Hematopoietic multipotent progenitor cell treated with erythropoietin and hydrocortisone succinate and interleukin-3 and kit ligand, for 8 days (in vitro differentiated cells): ENCODE measurements around the gene SLA2.

ENCODE experiments used
- DNase-seq: peaks from one replicate; pipeline ENCODE4 v3.0.0-alpha.2; 2015

Gene SLA2

DNA sequence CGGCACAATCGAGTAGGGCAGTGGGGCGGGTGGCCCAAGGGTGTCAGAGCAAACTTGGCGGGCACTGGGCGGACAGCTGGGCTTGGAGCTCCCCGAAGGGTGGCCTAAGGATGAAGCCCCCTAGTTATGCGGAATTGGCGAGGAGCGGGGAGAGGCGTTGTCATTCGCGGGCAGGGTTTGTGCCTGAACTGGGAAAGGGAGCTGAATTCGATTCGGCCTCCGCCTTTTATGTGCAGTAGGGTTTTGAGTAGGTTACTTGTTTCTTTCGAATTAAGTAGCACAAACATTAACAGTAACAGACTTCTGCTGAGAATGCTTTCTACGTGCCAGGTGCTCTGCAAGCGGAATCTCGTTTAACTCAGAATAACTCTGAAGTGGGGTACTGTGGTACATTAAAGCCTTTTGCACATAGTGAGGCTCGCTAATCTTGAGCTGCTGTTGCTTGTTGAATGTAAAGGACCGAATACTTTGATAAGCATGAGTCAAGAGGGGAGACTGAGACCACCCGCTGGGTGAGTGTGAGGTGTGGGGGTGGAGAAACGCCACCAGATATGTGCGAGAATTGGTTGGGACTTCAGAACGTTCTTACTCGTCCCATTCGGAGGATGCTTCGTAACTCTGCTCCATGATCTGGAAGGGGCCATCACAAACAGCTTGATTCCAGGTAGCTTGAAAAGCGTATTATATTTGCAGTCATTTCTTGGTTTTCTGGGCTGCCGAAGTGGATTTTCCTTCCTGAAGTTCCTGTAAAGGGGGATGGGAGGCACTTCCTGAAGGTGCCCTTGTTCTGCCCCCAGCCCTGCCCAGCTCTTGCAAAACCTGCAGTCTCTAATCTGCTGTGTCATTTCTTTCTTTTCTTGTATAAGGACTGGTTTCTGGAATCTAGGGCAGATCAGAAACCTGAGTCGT, 39.6 kb downstream of the SLA2 start:
- peak; percentile 43 for DNase-seq

DNA sequence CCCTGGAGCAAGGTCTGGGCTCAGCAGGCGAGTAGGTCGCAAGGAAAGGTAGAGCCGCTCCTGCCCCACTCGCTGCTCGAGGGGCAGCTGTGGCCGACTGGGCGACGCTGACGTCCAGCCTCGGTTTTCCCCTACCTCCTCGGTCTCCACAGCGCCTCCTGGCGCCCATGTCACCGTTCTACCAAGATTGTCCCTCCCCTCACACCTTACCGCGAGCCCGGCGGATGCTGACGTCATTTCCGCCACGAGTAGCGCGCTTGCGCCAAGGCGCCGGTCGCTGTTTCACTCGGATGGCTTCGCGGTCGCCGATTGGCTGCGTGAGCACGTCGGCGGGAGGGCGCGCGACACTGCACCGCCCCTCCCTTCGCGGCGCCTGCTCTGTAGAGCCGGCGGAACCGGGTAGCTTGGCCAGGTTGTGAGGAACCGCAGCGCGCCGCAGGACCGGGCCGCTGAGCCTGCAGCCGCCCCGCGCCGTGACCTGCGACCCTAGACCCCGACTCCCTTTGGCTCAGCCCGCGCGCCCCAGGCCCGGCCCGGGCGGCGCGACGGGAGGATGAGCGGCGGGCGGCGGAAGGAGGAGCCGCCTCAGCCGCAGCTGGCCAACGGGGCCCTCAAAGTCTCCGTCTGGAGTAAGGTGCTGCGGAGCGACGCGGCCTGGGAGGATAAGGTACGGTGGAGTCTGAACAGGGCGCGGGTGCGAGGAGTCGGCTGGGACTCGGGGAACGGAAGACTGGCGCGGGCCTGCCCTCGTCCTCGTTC, 40.4 kb downstream of the SLA2 start, which contains the start of gene RAB5IF:
RAB5IF (plus strand) TSS at position 381 of the 759 bp plus-strand sequence; CDS start at position 554, 173 bp downstream.
- DNase-seq: peak; percentile 98

DNA sequence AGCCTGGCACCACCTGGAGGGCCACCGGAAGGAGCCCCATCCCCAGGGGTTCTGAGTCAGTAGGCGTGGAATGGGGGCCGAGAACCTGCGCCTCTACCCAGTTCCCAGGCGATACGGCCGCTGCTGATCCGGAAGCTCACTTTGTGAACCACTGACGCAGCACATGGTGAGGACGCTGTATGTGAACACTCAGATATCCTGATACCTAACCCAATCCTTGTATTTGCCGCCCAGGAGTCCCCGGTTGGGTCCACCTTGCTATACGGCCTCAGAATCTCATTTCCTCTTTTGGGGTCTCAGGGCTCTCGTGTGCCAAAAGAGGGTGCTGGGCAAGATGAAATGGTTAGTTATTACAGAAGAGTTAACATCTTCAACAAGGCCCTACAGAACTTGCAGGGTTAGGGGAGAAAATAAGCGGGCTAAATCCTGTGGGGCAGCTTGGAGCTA, 41.0 kb downstream of the SLA2 start:
- peak; percentile 74 for DNase-seq

DNA sequence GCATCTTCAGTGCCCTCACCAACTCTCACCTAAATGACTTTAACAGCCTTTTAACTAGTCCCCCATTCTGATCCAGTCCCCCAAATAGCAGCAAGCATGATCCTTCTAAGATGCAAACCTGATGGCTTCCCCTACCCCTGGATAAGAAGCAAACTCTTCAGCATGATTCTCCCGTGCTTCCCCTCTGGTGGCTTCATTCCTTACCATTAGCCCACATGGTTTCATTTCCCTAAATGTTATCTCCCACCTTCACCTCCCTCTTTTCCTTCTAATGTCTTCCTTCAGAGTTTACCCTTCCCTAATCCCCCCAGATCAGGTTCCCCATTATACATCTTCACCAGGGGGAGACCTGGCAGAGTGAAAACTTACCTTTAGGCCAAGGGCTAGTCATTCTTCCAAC, 44.5 kb downstream of the SLA2 start:
- no peak for DNase-seq

DNA sequence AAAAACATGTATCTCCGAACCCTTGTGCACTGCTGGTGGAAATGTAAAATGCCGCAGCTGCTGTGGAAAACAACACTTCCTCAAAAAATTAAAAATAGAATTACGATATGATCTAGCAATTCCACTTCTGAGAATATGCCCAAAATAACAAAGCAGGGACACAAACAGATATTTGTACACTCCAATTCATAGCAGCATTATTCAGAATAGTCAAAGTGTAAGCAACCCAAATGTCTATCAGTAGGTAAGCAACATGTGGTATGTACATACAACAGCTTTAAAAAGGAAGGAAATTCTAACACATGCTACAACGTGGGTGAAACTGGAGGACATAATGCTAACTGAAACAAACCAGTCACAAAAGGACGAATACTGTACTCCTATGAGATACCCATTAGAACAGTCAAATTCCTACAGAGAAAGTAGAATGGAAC, 46.1 kb downstream of the SLA2 start:
- no peak for DNase-seq

DNA sequence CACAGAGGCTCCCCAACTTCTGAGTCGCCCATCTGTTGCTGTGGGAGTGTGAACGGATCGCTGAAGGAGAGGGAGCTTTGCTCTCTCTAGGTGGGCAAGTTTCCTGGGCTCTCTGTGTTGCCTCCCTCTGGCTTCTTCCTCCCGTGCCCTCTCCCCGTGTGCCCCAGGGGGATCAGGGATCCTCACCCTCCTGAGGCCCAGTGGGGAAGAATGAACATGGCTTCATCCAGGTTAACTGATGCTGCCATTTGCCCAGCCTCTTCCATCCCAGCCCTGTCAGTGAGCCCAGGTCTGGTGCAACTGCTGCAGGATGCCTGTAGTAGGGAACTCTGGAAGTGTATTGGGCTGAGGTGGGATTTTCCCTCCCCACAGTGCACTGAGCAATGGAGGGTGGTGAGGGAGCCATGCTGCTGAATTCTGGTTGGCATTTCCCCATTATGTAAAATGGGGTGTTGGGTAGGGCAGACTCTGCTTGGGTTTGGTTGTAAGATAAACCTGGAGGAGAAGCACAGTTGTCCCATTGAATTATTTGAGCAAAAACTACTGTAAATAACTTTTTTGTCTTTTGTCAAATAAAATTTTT, 52.6 kb downstream of the SLA2 start:
- DNase-seq: no peak

DNA sequence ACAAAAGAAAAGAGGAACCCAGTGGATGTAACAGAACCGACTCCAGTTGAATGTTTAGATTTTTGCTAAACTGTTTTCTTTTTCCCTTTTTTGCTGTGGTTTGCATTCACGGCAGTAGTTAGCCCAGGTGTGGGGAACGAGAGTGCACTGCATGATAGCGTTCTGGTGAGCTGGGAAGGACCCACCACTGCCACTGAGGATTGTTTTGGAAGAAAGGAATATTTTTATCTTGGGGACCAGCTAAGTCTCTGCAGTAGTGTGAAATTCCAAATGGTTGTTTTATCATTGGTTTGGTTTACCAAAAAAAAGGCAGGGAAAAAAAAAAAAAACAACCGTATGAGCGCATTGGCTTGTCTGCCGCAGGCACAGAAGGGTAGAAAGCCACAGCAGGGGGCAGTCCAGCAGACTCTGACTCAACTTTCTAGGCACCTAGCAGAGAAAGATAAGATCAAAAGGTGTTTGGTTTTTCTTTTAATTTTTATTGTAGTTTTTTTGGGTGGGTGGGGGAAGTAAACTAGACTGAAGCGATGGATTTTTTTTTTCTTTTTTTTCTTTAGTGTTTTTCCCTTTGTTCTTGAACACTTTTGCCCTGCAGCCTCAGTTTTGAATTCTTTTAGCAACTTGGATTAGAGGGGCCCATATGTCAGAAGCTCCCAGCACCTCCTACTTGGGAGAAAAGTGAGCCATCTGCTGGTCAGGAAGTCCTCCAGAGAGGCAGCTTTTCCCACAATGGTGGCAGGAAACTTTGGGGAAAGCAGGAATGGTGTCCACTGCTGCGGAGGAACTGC, 53.9 kb downstream of the SLA2 start:
- no peak for DNase-seq

DNA sequence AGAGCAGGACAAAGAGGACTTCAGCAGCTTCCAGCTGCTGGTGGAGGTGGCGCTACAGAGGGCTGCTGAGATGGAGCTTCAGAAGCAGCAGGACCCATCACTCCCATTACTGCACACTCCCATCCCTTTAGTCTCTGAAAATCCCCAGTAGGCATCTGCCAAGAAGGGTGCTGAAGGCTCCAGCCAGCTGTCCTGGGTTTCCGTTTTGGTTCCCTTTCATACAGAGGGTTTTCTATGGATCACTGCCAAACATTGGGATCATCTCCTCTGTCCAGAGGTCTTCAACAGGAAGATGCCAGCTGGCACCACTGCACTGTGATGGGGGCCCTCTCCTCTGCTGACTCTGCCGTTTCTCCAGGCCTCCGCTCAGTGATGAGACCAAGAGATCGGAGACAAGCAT, 54.7 kb downstream of the SLA2 start:
- DNase-seq: no peak

DNA sequence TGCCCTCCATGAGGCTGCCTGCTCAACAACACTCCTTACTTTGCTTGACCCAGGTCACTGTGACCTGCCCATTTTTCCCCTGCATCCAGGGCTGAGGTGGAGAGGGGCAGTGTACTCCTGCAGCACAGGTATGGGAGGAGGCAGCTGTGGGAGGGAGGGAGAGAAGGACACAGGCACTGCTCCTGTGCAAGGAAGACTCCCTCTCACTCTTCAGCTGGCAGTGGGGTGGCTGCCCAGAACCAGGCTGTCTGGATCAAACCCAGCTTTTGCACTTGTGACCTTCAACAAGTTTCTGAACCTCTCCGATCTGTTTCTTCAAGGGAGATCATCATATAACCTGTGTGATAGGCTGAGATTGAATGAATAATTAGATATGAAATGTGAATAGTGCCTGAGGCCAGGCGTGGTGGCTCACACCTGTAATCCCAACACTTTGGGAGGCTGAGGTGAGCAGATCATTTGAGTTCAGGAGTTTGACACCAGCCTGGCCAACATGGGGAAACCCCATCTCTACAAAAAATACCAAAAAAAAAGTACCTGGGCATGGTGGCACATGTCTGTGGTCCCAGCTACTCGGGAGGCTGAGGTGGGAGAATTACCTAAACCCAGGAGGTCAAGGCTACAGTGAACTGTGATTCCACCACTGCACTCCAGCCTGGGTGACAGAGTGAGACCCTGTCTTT, 58.5 kb downstream of the SLA2 start:
- DNase-seq: no peak

DNA sequence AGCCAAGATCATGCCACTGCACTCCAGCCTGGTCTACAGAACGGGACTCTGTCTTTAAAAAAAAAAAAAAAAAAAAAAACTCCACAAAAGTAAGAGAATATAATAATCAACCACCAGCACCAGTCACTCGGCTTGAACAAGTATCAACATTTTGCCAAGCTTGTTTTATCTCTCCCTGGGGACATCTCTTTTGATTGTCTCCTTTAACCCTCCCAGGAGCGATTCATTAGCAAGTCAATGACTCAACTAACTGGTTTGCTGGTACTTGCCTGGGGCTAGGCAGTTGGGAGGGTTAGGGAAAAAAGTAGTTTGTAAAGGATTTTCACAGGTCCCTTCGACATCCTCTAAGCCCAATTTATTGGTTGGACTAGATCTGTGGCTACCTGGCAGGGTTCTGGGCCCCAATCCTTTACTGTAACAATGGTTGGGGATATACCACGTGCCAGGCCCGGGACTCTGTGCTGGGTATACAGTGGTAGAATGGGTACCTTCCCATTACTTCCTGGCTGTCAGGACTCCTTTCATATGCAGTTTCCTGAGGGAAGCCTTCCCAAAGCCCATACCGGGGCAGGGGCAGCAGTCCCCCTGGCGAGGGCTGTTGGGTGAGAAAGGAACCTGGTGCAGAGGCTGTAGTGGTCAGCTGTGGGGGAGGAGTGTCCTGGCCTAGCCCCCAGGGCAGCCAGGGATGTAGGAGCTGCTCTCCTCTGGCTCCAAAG, 60.4 kb downstream of the SLA2 start:
- no peak for DNase-seq

DNA sequence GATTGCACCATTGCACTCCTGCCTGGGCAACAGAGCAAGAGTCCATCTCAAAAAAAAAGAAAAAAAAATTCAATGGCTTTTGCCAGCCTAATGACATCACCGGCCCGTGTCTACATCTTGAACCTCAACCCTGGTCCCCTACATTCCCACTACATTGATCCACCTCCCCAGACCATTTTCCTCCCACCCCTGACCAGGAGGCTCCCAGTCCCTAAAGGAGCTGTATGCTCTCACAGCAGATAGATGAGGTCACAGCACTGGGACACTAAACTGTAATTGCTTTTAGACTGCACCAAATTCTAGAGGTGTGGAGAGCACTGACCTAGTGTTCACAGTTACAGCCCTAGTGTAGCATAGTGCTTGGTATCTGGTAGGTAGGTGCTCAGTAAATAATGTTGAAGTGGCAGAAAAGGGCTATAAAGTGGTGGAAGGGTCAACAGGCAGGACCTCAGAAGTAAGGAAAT, 61.9 kb downstream of the SLA2 start:
- no peak for DNase-seq

DNA sequence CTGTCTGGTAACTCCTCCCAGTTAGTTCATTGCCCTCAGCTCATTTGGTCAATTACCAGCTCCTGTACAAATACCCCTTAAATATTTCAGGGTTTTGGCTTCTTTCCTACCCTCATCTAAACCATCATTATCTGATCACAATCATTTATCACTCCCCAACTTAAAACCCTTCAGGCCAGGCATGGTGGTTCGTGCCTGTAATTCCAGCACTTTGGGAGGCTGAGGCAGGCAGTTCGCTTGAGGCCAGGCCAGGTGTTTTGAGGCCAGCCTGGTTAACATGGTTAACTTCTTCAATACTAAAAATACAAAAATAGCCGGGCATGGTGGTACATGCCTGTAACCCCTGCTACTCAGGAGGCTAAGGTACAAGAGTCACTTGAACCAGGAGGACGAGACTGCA, 63.2 kb downstream of the SLA2 start:
- DNase-seq: no peak

DNA sequence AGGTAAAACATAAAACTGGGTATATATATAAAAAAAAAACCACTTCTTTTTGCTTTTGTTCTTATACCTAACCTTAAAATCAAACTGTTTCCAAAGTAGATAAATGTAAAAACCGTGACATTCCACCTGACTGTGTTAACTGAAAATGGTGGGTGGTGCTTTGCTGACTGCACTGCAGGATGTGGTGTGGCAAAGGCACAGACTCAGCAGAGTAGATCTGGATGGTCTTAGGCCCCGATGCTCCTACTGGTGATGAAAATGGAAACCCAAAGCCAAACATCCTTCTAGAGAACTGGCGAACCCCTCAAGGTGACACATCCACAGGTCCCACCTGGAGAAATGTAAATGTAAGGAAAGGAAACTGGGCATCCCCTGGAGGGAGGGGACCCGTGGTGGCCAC, 63.7 kb downstream of the SLA2 start:
- DNase-seq: no peak

DNA sequence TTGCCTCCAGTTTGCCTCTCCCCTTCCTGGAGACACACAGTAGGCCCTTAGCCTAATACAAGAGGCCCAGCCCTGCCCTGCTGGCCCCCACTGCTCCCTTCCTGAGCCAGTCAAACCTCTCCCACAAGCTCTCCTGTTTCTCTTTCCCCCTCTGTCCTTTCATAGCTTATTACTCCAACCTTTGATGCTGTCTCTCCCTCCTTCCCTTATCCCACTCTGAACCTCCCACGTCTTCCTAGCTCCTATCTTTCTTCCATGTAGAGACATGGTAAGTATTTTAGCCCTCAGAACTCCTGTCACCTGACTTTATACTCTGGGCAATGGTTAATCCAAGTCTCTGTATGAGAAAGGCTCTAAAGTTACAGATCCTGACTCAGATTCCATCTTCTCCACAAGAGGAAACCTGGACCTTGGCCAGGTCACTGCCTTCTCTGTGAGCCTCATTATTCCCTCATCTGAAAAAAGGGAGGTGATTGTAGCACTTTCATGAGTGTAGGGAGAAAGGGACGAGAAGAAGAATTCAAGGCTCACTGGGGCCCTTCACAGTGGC, 65.9 kb downstream of the SLA2 start:
- DNase-seq: no peak

DNA sequence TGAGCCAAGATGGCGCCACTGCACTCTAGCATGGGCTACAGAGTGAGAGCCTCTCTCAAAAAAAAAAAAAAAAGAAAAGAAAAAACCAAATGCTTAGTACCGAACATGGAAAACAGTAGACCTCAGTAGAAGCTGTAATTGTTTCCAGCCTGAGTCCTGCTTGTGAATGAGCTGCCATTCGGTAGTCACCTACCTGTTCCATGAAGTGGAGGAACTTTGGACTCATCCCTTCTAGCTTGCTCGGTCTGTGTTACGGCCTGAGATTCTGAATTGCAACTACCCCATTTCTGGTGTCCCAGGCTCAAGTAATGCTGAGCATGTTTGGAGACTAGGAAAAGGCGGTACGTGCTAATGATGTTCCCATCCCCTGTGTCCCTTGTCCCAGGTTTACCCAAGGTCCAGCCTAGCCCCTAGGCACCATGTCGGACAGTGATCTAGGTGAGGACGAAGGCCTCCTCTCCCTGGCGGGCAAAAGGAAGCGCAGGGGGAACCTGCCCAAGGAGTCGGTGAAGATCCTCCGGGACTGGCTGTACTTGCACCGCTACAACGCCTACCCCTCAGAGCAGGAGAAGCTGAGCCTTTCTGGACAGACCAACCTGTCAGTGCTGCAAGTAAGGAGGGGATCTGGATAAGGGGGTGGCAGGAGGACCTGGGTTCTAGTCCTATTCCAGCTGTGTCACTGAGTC, 67.5 kb downstream of the SLA2 start:
- DNase-seq: no peak

DNA sequence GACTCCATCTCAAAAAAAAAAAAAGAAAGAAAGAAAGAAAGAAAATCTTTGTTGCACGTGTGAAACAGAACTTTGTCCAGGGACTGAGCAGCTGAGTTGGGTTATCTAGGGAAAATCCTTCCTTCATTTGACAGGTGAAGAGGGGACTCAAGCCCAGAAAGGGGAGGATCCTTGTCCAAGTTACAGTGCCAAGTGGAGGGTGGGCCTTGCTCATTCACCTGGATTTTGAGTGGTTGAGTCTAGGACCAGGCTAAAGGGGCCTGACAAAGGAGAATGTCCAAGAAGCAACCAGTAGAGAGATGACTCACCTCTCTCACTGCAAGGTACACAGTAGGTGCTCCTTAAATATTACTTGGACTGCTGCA, 69.9 kb downstream of the SLA2 start:
- DNase-seq: no peak

DNA sequence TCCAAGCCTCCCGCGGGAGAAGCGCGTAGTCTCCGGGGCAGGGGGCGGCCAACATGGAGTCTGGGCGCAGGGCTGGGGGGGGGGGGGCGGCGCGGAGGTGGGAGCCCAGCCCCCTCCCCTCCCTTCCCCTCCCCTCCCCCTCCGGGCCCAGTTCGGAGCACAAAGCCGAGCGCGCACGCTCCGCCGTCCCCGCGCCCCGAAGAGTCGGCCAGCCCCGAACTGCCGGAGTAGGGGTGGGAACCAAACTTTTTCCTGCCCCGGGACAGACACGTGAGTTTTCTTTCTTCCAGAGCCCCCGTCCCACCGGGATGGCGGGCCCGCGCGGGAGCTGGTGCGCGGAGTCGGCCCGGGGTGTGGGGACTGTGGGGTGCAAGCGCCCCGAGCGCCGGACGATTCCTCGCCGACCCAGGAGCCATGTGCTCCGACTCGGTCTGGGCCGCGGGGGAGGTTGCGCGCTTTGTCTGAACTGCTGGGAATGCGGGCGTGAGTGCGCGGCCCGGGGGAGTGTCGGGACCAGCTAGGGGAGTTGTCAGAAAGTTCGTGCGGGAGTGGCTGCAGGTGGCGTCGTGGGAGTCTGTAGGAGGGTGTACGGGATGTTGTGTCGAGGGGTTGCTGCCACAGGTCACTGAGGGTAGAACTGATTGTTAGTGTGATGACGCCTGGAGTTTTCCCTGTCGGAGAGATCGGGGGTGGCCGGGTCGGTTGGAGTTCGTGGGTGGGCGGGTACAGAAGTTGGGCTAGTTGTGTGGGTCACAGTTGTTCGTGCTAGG, 71.4 kb downstream of the SLA2 start:
- DNase-seq: peak; percentile 35

DNA sequence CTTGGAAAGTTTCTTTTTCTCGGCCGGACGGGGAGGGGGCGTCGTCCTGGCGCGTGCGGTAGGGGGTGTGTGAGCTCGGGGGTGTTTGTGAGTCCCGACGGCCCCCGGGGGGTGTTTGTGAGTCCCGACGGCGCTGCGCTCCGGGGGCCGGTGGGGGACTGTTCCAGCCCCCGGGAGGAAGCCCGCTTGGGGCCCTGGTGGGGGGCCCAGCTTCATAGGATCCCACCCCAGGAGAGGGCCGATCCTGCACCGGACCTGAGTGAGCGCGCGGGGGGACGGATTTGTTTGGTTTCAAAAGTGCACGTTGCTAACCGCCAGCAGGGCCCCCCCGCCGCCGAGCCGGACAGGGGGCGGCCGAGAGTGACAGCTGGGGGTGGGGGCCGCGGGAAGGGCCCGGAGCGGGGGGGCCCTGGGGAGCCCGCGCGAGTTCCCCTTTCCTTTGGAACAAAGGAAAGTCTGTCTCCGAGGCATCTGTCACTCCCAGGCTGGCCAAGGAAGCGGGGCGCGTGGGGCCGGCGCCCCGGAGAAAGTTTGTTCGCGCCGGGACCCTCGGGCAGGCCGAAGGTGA, 72.1 kb downstream of the SLA2 start:
- DNase-seq: peak; percentile 5

DNA sequence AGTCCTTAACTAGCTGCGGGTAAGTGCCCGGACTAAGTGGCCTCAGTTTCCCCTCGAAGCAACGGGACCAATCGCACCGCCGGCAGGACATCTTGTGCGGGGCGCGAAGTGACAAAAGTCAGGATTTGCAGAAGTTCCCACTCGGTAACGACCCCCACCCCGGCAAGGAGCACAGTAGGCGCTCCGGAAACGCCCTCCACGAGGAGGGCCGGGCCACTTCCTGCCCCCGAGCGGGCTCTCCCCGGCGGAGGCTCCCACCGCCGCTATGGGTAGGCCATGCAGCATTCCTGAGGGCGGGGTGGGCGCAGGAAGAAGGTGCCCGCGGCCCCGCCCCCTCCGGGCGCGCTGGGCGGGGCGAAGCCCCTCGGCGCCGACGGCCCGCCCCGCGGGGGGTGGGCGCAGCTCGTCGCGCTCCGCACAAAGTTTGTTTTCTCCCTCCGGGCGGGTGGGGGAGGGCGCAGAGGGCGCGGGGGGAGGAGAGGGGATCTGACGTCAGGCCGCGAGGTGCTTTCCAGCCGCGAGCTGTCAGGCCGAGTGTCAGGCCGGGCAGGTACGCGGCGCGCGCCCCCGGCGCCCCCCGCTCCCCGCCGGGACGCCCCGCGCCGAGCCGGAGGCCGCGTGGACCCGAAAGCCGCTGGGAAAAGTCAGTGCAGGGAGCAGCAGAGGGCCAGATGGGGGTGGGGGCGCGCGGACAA, 72.7 kb downstream of the SLA2 start, which contains the start of gene TGIF2:
TGIF2 (plus strand) TSS at position 495 of the 695 bp plus-strand sequence. CDS start 5,178 bp downstream, outside the sequence.
- DNase-seq: peak; percentile 81
